IPS-NIHi7 (cell line): ENCODE measurements around the gene KDM4C.

Experiments used
- DNase-seq: peaks from one replicate; pipeline ENCODE4 v3.0.0; 2012; ENCODE audit warnings: mixed read lengths; ENCODE audit errors: extremely low spot score

Gene KDM4C

DNA sequence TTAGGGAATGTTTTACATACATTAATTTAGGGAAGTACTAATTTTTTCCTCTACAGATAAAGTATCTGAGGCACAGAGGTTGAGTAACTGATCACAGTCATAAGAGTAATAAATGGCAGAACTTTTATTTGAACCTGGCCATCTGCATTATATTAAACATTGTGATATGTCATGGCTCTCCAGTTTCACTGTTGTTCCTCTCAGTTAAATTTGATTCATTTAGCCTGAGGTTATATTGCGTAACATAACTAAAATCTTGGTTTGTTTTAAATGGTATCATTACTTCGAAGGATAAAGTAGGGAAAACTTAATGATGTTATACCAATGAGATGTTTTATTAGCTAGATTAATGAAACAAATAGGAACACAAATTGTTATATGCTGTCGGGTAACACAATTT is 284.4 kb downstream of the KDM4C start:
- DNase-seq: no peak

DNA sequence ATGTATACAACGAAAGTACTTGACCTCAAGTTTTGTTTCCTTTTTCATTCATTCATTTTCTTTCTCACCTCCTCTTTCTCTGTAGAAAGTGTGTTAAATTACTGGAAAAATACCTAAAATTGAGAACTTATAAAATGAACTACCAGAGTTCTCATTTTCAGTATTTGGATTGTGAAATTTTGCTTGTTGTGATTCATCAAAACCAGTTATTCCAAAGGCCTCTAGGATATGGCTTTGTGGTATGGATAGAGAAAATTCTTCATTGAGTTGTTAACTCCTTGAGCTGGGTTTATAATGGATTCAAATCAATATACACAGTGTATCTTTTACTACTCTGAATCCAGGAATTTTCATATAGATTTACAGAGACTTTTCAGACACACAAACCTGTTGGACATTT is 287.6 kb downstream of the KDM4C start:
- DNase-seq: no peak

DNA sequence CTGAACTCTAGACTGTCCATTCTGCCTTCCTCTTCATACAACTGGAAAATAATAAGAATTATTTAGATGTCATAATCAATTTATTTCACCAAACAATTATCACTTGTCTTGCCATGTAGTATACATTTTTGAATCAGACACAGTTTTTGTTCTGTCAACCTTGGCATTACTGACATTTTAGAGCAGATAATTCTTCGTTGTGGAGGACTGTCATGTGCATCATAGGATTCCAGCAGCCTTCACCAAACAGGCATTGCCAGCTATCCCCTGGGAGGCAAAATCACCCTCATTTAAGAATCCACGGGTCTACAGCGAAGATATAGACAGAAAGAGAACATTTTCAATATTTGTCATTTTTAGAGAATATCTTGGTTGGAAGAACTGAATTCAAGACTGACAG is 293.9 kb downstream of the KDM4C start:
- DNase-seq: no peak

DNA sequence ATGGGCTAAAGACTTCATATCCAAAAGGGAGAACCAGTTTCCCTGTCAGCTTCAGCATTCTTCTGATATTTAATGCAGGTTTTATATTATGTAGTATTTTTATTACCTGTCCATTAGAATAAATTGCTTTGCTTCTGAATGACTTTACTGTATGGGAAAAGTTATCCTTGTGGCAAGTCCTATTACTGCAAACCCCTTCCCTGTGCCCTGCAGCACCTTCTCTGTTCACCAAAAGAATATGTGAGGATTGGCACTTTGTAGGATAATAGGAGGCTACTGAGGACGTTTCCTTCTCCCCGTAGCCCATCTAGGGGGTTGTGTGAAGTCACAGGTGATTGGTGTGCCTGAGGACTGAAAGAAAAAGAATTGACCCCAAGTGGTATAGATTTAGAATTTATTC is 296.1 kb downstream of the KDM4C start:
- no peak for DNase-seq

DNA sequence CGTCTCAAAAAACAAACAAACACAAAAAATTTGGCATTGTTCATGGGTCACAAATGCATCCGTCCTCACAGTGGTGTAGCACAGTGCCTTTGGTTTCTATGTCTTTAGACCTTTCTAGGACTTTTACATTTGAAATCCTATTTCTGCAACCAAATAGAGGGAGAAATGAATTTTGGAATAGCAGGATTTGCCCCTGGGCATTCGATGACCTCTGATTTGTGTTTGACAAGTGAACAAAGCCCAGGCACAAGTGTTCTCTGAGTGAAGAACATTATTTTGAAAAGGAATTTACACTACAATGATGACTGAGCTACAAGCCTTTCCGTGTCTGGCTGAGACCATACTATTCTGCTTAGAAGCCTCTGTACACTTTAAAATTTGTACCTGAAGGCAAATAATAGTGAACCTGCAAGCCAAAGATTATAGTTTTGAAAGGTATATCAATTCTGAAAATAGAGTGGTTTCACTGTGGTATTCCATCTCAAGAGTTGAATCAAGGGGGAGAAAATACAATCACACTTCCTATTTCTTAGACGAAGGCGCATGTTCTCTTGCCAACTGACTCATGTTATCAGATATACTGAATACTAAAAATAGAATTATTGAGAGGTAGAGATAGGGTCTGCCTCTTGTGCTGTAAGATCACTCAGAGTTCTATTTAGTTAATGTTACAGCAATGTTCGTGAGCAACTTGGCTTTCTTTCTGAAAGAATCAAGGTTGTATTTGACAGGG is 297.6 kb downstream of the KDM4C start:
- no peak for DNase-seq

DNA sequence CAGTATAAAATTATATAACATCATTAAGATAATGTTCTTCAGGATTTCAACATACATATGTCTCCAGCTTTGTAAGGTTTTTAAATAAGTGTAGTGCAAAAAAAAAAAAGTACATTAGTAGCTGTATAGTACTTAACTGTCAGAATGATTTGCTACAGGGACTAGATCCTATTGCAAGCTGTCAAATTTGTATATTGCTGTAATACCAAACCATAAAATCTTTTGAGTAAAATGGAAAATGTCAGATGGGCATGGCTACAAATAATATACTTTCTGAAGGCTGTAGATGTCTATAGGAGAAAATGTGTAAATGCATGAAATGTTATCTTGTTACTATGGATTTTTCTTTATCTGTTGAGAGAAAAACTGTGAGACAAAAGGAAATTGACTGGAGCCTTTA is 298.5 kb downstream of the KDM4C start:
- DNase-seq: no peak

DNA sequence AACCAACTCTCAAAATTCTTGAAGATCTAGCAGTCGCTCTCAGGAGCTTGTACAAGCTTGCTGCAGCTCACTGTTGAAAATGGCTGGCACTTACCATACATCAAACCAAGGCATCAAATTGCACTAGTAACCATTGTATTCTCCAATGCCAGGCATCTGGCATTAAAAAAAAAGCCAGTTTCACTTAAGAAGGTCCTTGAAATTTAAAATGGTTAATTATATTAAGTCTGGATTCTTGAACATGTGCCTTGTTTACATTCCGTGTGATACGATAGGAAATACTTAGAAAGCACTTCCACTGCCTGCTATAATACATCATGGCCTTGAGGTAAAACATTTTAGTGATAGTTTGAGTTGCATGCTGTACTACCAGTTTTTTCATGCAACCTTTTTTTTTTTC is 300.7 kb downstream of the KDM4C start:
- no peak for DNase-seq

DNA sequence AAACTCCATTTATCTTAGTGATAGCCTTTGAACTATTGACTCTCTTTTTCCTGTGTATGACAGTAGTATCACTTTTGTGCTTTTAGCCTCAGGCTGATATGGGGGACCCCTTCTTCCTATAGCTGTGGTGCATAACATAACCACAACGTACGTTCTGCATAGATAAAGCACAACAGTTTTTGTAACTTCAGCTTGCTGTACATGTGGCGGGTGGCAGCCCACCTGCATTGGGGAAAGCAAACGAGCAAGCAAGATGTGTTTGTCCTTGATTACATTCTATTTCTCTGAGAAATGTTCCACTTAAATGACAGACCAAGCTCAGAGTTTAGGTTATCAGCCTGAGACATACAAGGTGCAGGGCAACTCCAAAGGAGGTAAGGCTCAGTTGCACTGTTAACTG is 309.4 kb downstream of the KDM4C start:
- DNase-seq: no peak

DNA sequence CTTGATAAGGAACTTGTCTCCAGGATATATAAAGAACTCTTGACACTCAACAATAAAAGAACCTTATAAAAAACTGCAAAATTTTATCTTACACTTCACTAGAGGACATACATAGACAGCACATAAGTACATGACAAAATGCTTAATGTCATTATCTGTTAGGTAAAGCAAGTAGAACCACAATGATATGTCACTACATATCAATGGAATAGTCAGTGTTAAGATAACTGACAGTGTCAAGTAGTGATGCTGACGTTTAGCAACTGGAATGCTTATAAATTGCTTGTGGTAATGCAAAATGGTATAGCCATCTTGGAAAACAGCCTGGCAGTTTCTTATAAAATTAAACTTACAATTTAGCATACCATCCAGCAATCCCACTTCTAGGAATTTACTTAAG is 314.1 kb downstream of the KDM4C start:
- no peak for DNase-seq

DNA sequence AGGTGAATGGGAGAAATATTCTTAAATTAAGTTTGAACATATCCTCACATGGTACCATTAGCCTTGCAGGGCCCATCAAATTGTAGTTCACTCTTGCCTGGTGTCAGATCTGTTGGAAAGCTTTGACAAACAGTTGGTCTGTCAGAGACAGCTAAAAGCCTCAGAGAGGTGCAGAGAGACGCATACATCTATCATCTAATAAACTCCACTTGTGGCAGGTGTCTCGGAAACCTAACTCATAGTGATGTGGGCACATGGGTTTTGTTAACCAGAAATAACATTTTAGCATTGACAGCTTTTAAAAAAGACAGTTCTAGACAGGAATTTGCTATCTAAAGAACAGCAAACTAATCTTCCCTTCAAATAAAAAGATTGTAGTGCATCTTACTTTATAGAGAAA is 315.9 kb downstream of the KDM4C start:
- DNase-seq: no peak

DNA sequence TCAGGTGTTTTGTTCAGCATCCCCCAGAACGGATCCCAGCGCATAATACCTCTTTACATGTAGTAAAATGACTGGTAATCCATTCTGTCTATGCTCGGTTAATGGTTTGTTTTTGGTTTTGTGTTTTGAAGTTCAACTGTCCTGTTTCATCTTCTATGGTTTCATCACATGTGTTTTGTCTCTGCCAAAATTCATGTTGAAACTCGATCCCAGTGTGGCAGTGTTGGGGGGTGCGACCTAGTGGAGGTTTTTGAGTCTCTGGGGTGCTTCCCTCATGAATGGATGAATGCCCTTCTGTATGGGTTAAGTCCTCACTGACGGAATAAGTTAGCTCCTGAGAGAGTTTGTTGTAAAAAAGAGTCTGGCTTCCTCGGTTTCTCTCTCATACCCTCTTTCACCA is 317.4 kb downstream of the KDM4C start:
- DNase-seq: no peak

DNA sequence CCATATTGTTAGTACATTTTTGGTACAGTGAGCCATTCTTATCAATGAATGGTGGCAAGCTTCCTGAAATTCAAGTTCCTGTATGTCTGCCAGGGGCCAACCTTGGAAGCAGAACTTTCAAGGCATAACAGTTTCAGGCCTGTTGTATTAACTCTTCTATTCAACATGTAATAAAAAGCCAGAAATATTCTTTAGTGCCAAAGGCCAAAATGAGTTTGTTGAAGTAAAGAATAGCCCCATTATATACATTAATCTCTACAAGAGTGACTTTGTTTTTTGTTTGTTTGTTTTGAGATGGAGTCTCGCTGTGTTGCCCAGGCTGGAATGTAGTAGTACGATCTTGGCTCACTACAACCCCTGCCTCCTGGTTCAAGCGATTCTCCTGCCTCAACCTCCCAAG is 321.3 kb downstream of the KDM4C start:
- no peak for DNase-seq

DNA sequence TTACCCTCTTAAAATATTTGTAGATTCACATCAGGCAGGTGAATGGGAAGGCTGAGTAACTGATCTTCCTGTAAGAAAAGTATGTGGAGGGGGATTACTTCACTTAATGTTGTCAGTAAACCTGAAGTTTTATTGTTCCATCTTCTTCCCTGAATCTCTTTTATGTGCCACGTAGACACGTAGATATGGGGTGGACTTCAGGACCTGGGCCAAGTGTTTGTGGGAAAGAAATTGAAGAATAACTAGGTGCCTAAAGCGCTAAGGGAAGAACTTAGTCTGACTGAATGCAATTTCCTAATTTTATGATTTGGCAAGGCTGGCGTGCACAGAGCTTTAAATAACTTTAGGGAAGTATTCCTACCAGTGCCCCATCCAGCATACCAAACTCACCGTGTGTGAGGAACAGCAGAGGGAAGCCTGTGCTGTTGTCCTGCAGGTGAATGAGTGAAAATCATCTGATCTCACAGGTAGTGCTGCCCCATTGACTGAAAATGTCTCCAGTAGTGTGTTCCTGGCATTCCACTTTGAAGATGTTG is 323.4 kb downstream of the KDM4C start:
- no peak for DNase-seq

DNA sequence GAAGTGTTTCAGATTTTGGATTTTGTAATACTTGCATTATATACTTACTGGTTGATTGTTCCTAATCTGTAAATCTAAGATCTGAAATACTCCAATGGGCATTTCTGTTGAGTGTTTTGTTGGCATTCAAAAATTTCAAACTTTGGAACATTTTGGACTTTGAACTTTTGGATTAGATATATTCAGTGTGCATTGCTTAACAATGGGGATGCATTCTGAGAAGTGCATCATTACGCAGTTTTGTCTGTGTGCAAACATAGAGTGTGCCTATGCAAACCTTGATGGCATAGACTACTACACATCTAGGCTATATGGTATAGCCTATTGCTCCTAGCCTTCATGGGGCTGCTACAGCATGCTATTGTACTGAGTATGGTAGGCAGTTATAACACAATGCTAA is 325.4 kb downstream of the KDM4C start:
- no peak for DNase-seq

DNA sequence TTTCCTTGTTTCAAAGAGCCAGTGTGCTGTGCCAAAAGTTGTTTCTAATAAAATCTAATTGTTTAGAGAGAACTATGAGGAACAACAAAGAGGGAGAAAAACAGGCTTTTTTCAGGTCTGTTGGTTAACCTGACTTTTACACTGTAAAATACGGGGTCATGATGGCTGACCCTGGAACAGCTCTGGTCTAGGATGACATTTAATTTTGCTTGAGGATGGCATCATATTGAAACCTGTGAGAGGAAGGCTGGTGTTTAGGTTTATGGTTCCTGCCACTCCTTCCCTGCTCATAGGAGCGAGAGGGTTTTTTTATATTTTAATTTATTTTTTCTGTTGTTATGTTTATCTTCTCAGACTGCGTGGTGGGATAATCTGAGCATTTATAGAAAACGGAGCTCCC is 327.6 kb downstream of the KDM4C start:
- DNase-seq: no peak

DNA sequence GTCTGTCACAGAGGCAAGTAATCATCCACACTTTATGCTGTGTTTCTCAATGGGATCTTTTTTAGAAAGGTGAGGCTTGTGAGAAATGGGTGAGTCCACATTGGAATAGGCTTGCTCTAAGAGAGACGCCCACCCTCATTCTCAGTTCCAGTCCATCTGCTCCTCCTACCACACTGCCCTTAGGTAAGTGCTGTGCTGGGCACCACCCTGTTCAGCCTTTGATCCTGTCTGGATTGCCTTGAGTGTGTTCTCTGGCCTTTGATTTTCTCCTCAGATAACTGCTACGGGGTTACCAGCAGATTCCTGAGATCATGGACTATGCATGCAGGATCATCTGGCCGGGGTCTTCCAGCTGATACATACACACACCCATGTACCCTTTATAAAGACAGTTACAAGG is 328.6 kb downstream of the KDM4C start:
- DNase-seq: no peak

DNA sequence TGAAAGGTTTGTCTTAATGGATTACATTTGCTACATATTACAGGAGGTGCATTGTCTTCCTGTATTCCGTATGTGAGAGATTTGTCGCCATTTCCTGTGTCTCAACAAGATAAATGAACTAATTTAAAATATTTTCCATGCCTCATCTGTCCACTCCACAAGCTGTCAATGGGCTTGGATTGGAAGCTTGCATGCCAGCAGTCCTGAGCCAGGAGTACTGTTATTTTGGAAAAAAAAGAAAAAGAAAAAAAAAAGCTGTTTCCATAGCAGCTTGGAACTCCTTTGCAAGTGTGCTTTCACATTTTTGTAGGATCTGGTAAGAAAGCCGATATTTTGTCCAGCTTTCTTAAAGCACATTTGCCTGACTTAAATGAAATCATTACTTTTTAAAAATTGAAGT is 330.8 kb downstream of the KDM4C start:
- DNase-seq: no peak

DNA sequence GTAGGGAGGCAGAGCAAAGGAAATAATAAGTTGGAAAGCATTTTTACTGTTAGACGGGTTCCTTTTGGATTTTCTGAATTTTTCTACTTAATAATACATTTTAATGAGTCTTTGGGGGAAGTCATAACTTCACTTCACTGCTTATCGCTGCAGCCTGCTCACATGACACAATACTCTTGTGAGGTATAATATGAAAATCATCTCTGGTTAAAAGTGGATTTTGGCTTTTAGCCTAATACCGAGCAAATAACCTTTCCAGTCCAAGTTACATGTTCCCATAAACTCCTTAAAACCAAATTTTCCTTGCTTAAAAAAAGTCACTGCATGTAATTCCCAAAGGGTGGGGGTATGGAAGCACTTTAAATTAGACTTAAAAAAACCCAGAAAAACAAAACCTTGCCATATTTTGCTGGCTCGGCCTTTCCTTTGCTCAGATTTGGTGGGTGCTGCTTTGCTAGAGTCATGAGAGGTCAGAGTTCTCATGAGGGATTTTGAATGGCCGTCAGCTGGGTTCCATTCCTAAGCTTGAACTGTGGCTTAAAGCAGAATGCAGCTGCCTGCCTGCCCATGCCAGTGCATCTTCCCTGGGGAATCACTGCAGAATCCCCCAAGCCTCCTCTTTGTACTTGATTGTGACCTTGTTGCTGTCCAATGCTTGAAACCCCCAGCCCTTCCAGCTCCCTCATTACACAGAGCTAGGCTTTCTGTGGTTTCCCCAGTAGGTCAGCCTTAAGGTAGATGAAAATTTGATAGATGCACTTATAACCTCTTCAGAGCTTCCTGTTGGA is 331.8 kb downstream of the KDM4C start:
- peak; percentile 26 for DNase-seq

DNA sequence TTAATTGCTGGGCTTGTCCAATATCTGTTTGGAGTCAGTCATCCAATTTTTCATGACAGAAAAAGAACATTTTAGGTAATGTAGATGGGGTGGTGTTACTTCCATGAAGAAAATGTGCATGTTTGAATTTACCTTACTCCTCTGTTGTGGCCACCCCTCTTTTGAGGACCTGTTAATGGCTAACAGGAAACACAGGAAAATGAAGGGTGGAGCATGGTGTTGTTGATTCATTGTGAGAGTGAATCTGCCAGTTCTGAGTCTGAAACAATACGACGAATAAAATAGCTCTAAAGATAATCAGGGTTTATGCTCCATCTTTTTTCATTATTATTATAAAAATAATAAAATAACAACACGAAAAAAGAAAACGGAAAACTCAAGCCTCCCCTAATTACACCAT is 335.3 kb downstream of the KDM4C start:
- DNase-seq: no peak

DNA sequence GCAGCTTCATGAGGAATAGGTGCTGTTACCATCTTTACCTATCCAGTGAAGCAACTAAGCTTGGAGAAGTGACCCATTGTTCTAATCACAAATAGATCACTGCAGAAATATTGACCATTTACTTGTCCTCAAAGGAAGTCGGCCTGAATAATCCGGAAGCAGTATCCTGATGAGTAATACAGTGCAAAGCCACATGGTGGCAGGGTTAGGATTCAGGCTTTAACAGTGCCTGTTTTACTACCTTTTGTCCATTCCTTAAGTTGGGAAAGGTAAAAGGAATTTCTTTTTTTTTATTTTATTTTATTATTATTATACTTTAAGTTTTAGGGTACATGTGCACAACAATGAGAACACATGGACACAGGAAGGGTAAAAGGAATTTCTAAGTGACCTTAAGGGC is 336.3 kb downstream of the KDM4C start:
- peak; percentile 56 for DNase-seq

DNA sequence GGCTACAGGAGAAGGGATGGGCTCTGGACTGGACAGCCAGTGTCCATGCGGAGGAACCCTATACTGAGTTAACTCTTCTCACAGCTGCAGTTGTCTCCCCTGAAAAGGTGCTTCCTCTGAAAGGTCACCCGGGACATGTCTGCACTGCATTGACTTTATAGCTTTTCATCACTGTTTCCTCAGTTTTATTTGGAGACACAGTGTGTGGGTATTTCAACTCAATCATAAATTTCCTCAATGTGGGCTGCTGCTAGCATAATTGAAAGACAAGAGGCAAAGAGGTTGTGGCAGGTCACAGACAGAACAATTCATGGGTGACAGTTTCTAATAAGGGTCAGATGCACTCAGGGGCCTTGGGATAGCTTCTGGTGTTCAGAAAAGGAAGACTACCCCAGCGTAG is 336.8 kb downstream of the KDM4C start:
- no peak for DNase-seq

DNA sequence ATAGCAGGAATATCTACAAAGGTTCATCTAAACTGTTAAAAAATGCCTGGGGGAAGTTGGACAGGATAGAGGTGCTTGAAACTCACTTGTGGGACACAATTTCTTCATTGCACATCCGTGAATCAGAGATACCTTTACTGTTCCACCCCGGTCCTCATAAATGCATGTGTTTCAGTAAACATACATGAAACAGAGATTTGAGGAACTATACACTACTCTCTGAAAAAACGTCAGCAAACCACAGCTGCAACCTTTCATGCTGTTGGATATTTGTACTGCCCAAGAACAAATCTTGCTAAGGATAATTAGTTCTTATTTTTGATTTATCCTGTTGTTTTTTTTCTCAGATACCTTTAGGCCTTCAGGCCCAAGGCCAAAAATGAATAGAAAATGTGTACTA is 337.3 kb downstream of the KDM4C start:
- no peak for DNase-seq

DNA sequence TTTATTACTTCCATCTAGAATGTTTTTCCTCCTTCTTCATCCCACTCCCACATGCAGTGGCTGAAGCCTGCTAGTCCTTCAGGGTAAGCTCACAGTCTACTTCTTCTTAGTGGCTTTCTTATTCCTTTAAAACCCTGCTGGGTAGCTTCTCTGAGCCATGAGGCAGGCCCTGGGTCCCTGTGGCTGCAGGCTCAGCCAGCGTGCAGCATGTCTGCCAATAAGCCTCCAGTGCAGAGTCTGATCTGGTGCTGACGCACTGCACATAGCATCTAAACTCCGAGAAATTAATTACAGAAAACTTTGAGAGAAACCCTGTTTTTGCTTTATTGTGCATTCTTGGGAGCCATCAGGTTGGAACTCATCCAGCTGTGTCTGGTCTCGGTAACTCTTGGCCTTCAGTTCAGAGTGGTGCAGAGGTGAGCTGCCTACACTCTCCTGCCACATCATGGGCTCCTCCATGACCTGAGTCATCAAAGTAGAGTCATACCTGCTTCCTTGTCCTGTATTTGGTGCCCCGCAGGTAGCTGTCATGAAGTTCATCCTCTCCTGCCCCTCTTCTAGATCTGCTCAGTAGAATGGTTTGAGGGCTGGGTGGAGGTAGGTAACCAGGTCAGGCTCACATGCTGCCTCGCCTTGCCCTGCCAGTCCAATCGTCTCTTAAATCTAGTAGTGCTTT is 339.4 kb downstream of the KDM4C start:
- DNase-seq: no peak
